ENCODE data around the gene HSD3B2.

HSD3B2 gene

DNA sequence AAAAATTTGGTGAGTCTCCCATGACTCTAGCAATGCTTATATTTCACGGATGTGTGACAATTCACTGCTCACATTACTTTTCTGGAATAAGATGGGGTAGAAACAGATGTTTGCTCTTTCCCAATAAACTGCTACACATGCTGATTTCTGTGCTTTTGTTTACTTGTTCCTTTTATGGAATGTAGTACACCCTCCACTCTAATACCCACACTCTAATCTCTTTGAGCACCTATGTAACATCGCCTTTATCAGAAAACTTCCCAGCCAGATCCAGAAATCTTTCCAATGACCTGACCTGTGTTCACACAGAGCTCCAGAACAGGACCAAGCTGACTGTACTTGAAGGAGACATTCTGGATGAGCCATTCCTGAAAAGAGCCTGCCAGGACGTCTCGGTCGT lies 4.2 kb downstream of the HSD3B2 start:
- TF ChIP-seq, protein P1, sequence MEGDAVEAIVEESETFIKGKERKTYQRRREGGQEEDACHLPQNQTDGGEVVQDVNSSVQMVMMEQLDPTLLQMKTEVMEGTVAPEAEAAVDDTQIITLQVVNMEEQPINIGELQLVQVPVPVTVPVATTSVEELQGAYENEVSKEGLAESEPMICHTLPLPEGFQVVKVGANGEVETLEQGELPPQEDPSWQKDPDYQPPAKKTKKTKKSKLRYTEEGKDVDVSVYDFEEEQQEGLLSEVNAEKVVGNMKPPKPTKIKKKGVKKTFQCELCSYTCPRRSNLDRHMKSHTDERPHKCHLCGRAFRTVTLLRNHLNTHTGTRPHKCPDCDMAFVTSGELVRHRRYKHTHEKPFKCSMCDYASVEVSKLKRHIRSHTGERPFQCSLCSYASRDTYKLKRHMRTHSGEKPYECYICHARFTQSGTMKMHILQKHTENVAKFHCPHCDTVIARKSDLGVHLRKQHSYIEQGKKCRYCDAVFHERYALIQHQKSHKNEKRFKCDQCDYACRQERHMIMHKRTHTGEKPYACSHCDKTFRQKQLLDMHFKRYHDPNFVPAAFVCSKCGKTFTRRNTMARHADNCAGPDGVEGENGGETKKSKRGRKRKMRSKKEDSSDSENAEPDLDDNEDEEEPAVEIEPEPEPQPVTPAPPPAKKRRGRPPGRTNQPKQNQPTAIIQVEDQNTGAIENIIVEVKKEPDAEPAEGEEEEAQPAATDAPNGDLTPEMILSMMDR (IDR thresholded peaks at IDR 0.05; ENCODE audit: low read depth, low read length): no peak
- Histone ChIP-seq H3K4me3 (ENCODE audit: low read depth, low read length) (no peak overlapping the region), H3K27ac (no peak overlapping the region), H3K36me3 (no peaks in the 10 kb centered on the region), H3K9me3 (ENCODE audit: severe bottlenecking) (no peaks in the 10 kb centered on the region), H3K27me3 (ENCODE audit: insufficient read depth, low read depth, severe bottlenecking) (peaks cover 2% of the 10 kb centered on the region)
- DNase-seq: no peak

DNA sequence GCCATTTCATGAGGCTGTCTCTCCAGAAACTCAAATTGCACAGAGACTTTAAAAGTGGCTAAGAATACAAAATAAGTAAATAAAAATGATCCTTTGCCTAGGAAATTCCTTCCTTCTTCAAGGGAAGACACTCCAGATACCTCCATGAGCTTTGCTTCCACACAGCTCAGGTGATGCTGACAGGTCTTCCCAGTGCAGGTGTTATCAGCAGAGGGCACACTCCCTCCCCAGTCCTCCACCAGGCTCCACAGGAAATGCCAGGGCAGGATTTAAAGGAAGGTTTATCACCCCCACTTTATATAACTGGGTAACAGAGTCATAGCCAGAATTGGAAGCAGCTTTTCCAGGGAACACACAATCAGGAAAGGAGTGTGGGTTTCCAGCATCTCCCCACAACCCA lies 5.7 kb downstream of the HSD3B2 start:
- Histone ChIP-seq H3K27me3 (ENCODE audit: insufficient read depth, low read depth, severe bottlenecking) (peaks cover 2% of the 10 kb centered on the region), H3K27ac (no peak overlapping the region), H3K4me3 (ENCODE audit: low read depth, low read length) (no peak overlapping the region), H3K36me3 (no peaks in the 10 kb centered on the region), H3K9me3 (ENCODE audit: severe bottlenecking) (no peaks in the 10 kb centered on the region)
- TF ChIP-seq, protein P1 (IDR thresholded peaks at IDR 0.05; ENCODE audit: low read depth, low read length): no peak
- no peak for DNase-seq

DNA sequence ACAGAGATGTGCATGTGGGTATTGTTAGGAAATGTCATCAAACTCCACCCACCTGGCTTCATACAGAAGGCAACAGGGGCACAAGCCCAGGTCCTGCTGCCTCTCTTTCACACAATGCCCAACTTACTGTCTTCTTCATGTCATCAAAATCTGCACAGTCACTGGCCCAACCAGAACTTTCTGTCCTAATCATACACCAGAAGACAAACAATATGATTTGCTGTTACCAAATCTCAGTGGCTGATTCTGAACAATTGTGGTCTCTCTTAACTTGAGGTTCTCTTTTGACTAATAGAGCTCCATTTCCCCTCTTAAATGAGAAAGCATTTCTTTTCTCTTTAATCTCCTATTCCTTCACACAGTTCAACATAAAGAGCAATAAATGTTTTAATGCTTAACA lies 7.7 kb downstream of the HSD3B2 start:
- Histone ChIP-seq H3K27me3 (ENCODE audit: insufficient read depth, low read depth, severe bottlenecking) (no peaks in the 10 kb centered on the region), H3K9me3 (ENCODE audit: severe bottlenecking) (no peaks in the 10 kb centered on the region), H3K36me3 (no peaks in the 10 kb centered on the region), H3K27ac (no peak overlapping the region), H3K4me3 (ENCODE audit: low read depth, low read length) (no peak overlapping the region)
- no peak for DNase-seq
- TF ChIP-seq, protein P1 (IDR thresholded peaks at IDR 0.05; ENCODE audit: low read depth, low read length): no peak

DNA sequence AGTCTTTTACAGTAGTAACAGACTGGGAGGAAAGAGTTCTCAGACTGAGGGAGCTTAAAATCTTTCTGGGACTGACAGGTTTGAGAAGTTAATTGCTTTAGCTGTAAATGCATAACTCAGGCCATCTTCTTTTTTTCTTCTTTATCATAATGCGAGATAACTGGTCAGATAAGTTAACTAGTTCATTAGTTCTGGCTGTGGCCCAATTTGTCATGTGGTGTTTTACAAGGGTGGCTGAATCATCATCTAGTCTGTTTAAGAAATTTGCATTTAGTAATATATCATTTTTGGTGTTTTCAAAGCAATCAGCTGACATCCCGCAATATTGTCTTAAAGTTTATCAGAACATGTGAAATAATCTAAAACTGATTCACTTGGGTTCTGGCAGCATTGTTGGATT lies 14.0 kb downstream of the HSD3B2 start:
- H3K9me3 ChIP-seq (ENCODE audit: severe bottlenecking): no peaks in the 10 kb centered on the region
- peaks cover 4% of the 10 kb centered on the region for H3K27me3 ChIP-seq (ENCODE audit: insufficient read depth, low read depth, severe bottlenecking)
- no peak overlapping the region for H3K4me3 ChIP-seq (ENCODE audit: low read depth, low read length)
- H3K27ac ChIP-seq: no peak overlapping the region
- no peak for DNase-seq
- TF ChIP-seq, protein P1 (IDR thresholded peaks at IDR 0.05; ENCODE audit: low read depth, low read length): no peak
- H3K36me3 ChIP-seq: no peaks in the 10 kb centered on the region

DNA sequence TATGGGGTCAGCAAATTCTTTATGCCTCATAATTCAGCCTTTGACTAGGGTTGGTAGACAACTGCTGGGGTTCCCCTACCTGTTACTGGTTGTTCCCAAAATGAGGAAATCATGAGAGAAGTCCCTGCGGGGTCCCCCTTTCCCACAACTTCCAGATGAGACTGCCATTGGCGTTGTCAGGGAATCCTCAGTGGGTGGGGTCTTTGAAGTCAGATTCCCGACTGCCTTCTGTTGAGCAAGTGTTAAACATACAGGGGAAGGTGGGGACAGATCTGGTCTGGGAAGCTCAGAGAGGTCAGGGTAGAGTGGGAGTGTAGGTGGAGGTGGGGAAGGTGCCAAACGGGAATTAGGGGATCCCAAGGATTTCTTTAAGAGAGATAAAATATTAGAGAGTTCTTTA lies 14.7 kb downstream of the HSD3B2 start:
- DNase-seq: no peak
- H3K36me3 ChIP-seq: no peaks in the 10 kb centered on the region

DNA sequence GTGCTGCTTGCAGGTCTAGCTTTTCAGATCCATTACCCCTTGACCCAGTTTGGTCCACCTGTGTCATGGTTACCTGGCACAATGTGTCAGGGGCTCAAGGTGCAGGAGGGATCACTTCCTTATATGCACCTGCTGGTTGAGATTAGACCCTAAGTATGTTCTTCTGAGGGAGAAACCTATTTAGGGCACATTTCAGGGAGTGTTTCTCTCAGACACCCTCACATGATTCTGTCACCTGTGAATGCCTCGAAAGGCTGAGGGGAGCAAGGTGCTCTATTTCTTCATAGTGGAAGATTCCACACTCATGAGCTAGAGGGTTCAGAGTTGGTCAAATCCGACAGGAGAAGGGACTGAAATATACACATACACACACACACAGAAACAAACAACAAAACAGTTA lies 15.5 kb downstream of the HSD3B2 start:
- Histone ChIP-seq H3K27me3 (ENCODE audit: insufficient read depth, low read depth, severe bottlenecking) (peaks cover 4% of the 10 kb centered on the region), H3K36me3 (no peaks in the 10 kb centered on the region), H3K4me3 (ENCODE audit: low read depth, low read length) (no peak overlapping the region), H3K9me3 (ENCODE audit: severe bottlenecking) (no peaks in the 10 kb centered on the region), H3K27ac (no peak overlapping the region)
- TF ChIP-seq, protein P1 (IDR thresholded peaks at IDR 0.05; ENCODE audit: low read depth, low read length): no peak
- no peak for DNase-seq

More for the DNA sequence above, 14.7 kb downstream of the HSD3B2 start:
- peaks cover 4% of the 10 kb centered on the region for H3K27me3 ChIP-seq (ENCODE audit: insufficient read depth, low read depth, severe bottlenecking)
- H3K9me3 ChIP-seq (ENCODE audit: severe bottlenecking): no peaks in the 10 kb centered on the region
- no peak overlapping the region for H3K27ac ChIP-seq
- TF ChIP-seq, protein P1 (IDR thresholded peaks at IDR 0.05; ENCODE audit: low read depth, low read length): no peak
- no peak overlapping the region for H3K4me3 ChIP-seq (ENCODE audit: low read depth, low read length)

Data from WERI-Rb-1 (cell line).